SU-DHL-6 (cell line): ENCODE results near the gene ZNF182.
"Not testable (repeated sequence)": the region's sequence is repeated elsewhere in the genome, so short reads cannot be mapped to it uniquely, and the experiment has no call there.

Experiments
- CTCF ChIP-seq: fragments of 200-600 bp; sonication (generic); IDR thresholded peaks from one replicate; pipeline ENCODE4 v1.5.1; 2017; ENCODE audit warnings: antibody characterized with exemption, mild to moderate bottlenecking, low read length, moderate library complexity; ENCODE audit not compliant: insufficient read depth, poor library complexity, severe bottlenecking
- EZH2phosphoT487 ChIP-seq: fragments of 200-600 bp; sonication (generic), shearing (Covaris generic); conservative IDR thresholded peaks from 2 replicates; pipeline ENCODE4 v1.6.1; 2018; ENCODE audit warnings: mild to moderate bottlenecking, antibody characterized with exemption, low read length, moderate library complexity, mixed read lengths

DNA sequence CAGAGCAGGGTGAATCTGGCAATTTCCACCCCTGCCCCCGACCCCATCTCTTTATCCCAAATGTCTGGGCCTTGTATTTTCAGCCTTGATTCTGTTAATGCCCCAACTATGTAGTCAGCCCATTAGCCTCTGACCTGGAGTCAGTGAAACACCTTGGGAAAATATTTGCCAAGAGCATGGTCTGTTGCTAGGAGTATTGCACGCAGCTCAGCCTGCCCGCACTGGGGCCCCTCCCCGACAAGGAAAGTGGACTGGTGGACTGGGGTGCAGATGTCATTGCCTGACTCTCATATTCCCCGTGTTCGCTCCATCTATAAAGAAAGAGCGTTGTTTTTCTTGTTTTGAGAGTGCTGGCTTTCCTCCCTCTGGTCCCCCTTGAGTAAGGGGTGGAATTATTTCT, 48.5 kb downstream of the ZNF182 start:
- TF ChIP-seq CTCF, EZH2phosphoT487: not testable (repeated sequence)
